ENCODE measurements around the gene BRD1.
"Not testable (repeated sequence)": the region's sequence is repeated elsewhere in the genome, so short reads cannot be mapped to it uniquely, and the experiment has no call there.

The BRD1 gene

DNA sequence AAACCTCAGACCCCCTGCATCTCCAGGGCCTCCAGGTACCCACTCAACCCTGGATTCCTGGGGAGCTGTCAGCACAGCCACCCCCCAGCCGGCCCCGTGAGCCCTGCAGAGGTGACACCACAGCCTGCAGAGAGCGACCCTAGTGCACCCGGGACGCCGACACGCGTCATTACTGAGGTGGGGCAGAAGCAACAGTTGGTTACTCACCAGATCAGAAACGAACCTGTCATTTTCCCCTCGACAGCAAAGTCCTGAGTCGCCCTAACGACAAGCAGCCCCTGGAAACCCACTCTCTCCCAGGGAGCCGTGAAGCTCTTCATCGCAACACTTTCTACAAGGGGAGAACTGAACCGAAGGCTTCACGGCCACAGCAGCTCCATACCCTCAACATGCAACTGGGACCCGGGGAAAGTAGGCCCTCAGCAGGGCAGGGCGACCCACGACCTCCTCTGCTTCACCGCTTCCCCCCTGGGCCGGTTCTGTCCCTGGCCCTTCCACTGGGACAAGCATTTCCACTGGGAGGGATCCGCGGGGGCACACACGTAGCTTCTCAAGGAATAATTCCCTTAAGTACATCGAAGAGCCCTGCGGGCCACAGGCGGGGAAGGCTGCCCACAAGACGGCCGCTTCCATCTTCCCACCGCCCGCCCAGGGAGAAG is 1.6 kb downstream of the BRD1 start:
- peak; percentile 38 for DNase-seq (ENCODE audit: low read depth)

- DNase-seq (ENCODE audit: low read depth), result no peak
These were observed 2.2 kb downstream of the BRD1 start for GRCh38 chr22:49825436-49825835.

- no peak for DNase-seq (ENCODE audit: low read depth)
These were observed 2.7 kb downstream of the BRD1 start for GRCh38 chr22:49824936-49825335.

DNA sequence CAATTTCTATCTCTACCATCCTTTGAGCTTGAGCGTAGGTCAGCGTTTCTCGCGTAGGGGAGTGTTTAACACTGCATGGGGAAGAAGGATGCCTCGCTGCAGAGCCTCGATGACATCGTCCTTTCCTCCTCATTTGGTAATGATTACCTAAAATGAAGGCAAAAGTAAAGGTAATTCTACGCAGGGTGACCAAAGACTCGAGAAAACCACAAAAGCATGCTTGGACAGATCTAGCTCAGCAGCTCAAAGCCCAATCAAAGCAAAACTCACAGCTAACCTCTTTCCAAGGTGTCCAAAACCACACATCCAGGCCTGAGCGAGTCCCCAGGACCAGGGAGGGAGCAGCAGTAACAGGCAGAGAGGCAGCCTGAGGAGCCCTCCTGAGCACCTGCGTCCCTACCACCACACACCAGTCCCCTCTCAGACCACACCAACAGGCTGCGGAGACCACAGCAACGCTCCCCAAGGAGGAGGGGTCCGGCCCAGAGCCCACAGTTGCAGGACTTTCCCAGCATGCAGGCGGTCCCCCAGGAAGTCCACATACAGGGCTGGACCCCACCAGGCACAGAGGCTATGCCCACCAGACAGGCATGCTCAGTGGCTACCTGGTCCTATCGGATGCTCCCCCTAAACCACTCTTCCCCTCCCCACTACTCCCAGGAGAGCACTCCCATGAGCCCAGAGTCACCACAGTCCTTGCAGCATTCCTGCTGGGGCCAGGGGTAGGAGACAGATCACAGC is 3.3 kb downstream of the BRD1 start:
- no peak for DNase-seq (ENCODE audit: low read depth)

DNA sequence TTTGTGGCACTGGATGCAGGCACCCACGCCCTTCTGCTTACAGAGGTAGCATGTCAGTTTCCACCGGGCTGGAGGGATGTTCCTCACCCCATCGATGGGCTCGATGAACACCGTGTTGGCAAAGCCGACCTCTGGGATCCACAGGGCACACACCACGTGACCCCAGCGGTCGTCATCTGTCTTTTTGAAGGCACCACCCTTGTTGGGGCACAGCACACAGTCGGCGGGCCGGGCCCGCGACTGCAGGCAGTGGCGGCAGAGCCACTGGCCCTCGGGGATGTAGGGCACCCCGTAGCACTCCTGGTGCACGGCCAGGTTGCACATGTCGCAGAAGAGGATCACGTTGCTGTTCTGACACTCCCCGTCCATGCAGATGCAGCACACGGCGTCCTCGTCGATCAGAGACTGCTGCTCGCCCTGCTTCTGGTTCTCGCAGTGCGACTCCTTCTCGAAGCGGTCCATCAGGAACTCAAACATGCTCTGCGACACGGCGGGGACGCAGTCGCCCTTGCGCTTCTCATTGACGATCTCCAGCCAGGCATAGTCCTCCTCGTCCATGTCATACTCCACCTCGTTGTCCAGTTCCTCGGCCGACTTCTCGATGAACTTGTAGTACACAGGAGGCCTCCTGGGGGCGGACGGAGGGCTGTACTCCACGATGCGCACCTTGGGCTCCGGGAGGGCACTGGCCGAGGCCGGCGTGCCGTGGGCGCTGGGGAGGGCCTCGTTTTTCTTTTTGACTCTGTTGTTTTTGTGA is 4.2 kb downstream of the BRD1 start:
- no peak for DNase-seq (ENCODE audit: low read depth)

DNA sequence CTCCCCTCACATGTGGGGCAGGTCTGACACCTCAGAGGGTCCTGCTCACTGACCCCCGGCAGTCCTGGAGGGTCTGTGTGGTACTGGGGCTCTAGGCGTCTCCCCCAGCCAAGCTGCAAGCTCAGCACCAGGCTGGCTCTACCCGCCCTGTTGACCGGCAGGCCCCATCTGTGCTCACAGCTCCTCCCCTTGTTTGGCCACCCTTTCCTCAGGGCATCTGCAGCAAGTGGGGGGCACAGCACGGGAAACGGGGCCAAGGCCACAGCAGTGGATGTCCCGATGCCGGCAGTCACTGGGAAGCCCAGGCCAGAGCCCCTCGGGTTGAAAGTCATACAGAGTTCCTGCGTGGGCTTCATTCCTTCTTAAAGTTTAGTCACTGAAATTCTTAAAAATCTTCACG is 5.9 kb downstream of the BRD1 start:
- DNase-seq (ENCODE audit: low read depth), result not testable (repeated sequence)

DNA sequence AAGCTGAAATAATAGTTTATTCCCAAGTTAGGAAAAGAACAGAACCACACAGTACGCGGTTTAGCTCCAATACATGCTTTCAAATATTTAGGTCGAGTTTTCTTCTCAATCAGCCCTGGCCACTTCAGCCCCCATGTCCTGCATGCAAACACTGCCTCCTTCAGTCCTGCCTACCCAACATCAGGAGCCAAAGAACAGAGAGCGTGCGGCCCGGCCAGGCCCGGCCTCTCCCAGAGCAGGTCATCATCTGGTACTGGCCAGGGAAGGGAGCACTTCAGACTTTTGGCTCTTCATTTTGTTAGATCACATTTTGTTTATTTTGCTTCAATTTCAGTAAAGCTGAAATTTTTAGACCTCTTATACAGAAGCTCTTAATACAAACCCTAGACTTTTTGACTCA is 6.7 kb downstream of the BRD1 start:
- DNase-seq (ENCODE audit: low read depth), result no peak

- DNase-seq (ENCODE audit: low read depth), result no peak
These were observed 10.3 kb downstream of the BRD1 start for GRCh38 chr22:49817359-49817758.

- no peak for DNase-seq (ENCODE audit: low read depth)
These were observed 12.0 kb downstream of the BRD1 start for GRCh38 chr22:49815641-49816091.

GRCh38 chr22:49814856-49815255 is 12.8 kb downstream of the BRD1 start:
- DNase-seq (ENCODE audit: low read depth), result no peak

DNA sequence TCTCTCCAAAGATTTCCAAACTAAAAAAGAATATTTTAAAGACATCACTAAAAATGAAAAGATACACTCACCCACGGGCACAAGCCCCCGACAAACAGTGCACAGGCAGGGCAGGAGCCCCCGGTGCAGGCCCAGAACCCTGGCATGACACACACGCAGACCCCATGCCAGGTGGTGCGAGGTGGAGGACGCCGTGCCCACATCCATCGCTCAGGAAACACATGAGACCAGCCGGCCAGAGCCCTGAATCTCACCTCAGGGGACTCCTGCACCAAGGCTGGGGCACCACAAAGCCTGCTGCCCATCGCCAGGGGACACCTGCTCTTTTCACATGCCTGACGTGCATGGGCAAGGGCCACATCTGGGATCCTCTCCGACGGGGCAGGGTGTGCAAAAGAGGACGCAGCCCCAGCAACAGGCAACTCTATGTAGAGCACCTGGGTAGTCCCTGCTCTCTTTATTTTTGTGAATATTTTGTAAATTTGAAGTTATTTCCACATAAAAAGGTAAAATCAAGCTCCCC is 13.4 kb downstream of the BRD1 start:
- no peak for DNase-seq (ENCODE audit: low read depth)

GRCh38 chr22:49812838-49813237 is 14.8 kb downstream of the BRD1 start:
- DNase-seq (ENCODE audit: low read depth), result no peak

DNA sequence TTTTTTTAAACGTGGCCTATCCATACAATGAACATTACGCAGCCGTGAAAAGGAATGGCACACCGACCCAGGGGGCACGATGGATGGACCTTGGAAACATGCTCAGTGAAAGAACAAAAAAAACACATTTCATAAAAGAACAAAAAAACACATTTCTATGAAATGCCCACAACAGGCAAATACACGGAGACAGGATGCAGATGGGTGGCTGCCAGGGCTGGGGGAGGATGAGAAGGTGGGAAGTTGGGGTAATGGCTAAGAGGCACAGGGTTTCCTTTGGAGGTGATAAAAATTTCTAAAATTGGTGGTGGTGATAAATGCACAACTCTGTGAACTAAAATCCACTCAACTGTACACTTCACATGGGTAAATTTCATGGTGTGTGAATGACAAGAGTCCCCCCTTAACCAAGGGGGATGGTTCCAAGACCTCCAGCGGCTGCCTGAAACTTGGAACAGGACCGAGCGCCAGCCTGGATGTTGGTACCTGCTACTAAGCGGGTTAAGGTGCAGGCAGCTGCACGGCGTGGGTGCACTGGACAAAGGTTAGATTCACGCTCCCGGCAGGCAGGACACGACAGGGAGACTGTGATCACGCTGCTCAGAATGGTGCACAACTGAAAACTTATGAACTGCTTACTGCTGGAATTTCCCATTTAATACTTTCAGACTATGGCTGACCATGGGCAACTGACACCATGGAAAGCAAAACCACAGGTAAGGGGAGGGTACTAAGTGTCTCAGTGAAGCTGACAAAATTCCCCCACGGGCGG is 16.5 kb downstream of the BRD1 start:
- no peak for DNase-seq (ENCODE audit: low read depth)

DNA sequence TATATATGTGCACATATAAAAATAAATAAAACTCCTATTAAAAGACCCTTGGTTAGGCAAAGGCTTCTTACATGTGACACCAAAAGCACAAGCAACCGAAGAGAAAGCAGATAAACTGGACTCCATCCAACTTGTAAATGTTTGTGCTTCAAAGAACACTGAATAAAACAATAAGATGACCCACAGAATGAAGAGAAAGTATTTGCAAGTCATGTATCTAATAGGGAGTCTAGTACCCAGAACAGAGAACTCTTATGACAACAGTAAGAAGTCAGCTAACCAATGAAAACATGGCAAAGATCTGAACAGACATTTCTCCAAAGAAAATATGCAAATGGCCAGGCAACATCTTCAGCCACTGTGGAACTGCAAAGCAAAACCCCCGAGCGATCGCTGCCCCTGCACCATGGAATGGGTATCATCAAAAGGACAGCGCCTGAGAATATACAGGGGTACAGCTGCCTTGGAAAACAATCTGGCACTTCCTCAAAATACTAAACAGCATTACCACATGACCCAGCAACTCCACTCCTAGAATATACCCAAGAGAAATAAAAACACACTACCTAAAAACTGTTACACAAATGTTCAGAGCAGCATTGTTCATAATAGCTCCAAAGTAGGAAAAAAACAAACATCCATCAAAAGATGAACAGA is 17.2 kb downstream of the BRD1 start:
- DNase-seq (ENCODE audit: low read depth), result no peak

- DNase-seq (ENCODE audit: low read depth), result no peak
These were observed 19.6 kb downstream of the BRD1 start for GRCh38 chr22:49807780-49808708.

GRCh38 chr22:49807129-49807528 is 20.5 kb downstream of the BRD1 start:
- DNase-seq (ENCODE audit: low read depth), result no peak

DNA sequence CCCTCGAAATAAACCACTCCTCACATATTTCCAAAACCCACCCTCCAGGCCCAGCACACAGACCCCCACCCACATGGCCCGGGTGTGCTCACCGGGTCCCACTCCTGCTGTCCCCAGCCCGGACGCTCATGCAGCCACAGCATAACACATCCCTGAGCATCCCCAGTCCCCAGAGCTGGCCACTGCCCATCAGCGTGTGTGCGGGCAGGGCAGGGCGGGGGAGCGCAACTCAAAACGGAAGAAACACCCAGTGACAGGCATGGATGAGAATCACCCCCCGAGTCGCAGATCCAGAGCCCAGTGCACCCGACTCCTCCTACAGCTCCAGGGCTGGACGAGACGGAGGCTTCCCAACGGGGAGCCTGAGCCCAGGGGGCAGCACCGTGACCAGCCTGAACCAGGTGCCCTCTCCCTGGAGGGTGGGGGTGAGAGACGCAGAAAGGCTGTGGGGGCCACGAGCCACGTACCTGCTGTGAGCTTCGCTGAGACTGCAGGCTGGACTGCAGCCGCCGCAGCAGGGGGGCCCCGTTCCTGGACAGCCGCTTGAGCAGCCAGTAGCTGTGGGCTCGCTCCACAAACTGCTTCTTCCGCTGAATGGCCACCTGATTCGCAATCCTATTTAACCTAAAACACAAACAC is 23.8 kb downstream of the BRD1 start:
- DNase-seq (ENCODE audit: low read depth), result no peak

GRCh38 chr22:49803134-49803533 is 24.5 kb downstream of the BRD1 start:
- no peak for DNase-seq (ENCODE audit: low read depth)

- DNase-seq (ENCODE audit: low read depth), result no peak
These were observed 26.1 kb downstream of the BRD1 start for GRCh38 chr22:49801391-49802060.
